CD14-positive monocyte (primary cell): Measurements from ENCODE around the gene MED20. TPM values are rescaled to one million over a fixed set of nuclear protein-coding genes. Genes with fewer than 3 reads are reported as not detected.

Experiments used
- DNase-seq, 3 donors: peaks; one replicate each; pipeline ENCODE4 v3.0.0-alpha.2; 2011 to 2022
- H2AFZ ChIP-seq: 2 replicates; pipeline ENCODE4 v1.6.0; 2012; ENCODE audit warnings: mild to moderate bottlenecking, low read depth, low read length, inconsistent platforms; ENCODE audit not compliant: insufficient read depth, poor library complexity, severe bottlenecking
- H3K27ac ChIP-seq, 2 donors: 1 replicate in 1 of 2; 2 replicates in 1 of 2; pipeline ENCODE4 v1.5.1; 2012 to 2013; ENCODE audit warnings: low read length in 2 of 2, control low read depth in 1 of 2, inconsistent platforms in 1 of 2, low read depth in 1 of 2, mild to moderate bottlenecking in 1 of 2
- H3K27me3 ChIP-seq, 2 donors: one replicate each; pipeline versions ENCODE4 v1.6.0 to v1.6.1; 2011 to 2013; ENCODE audit warnings: low read length in 2 of 2; ENCODE audit not compliant: control insufficient read depth in 2 of 2, insufficient read depth in 2 of 2
- H3K36me3 ChIP-seq, 2 donors: replicated peaks in 1 of 2; 1 replicate in 1 of 2; 2 replicates in 1 of 2; pipeline versions ENCODE4 v1.5.1 to v1.6.1; 2012 to 2013; ENCODE audit warnings: low read length in 2 of 2, control low read depth in 1 of 2, inconsistent platforms in 1 of 2, mild to moderate bottlenecking in 1 of 2; ENCODE audit not compliant: insufficient read depth in 2 of 2, control insufficient read depth in 1 of 2
- H3K4me1 ChIP-seq, 2 donors: 1 replicate in 1 of 2; 2 replicates in 1 of 2; pipeline versions ENCODE4 v1.5.1 to v1.6.1; 2012 to 2013; ENCODE audit warnings: low read length in 2 of 2, control low read depth in 1 of 2, inconsistent platforms in 1 of 2, mild to moderate bottlenecking in 1 of 2, moderate library complexity in 1 of 2; ENCODE audit not compliant: insufficient read depth in 2 of 2, control insufficient read depth in 1 of 2
- H3K4me2 ChIP-seq: replicated peaks from 2 replicates; pipeline ENCODE3; 2012; ENCODE audit warnings: low read length, moderate library complexity, mild to moderate bottlenecking; ENCODE audit not compliant: poor library complexity, severe bottlenecking; ENCODE audit errors: extremely low read depth
- H3K4me3 ChIP-seq, 3 experiments: fragments of 200-600 bp in 1 of 3; sonication (generic) in 1 of 3; replicated peaks in 1 of 3; 1 replicate in 2 of 3; 2 replicates in 1 of 3; pipeline ENCODE4 v1.5.1; 2011 to 2013; ENCODE audit warnings: low read length in 3 of 3, mild to moderate bottlenecking in 3 of 3, control low read depth in 2 of 3, low read depth in 2 of 3, inconsistent platforms in 1 of 3, moderate library complexity in 1 of 3
- H3K79me2 ChIP-seq: 2 replicates; pipeline ENCODE4 v1.6.0; 2012; ENCODE audit warnings: mild to moderate bottlenecking, control low read depth, inconsistent platforms, low read length, moderate library complexity; ENCODE audit not compliant: insufficient read depth
- H3K9ac ChIP-seq: 2 replicates; pipeline ENCODE4 v1.6.0; 2017; ENCODE audit warnings: low read length, mild to moderate bottlenecking; ENCODE audit not compliant: insufficient read depth, poor library complexity, severe bottlenecking
- H3K9me3 ChIP-seq, 2 donors: replicated peaks in 1 of 2; 1 replicate in 1 of 2; 2 replicates in 1 of 2; pipeline versions ENCODE4 v1.5.1 to v1.6.1; 2012 to 2013; ENCODE audit warnings: low read length in 2 of 2, control low read depth in 1 of 2; ENCODE audit not compliant: control insufficient read depth in 1 of 2, insufficient read depth in 1 of 2
- H4K20me1 ChIP-seq: 2 replicates; pipeline ENCODE4 v1.6.0; 2012; ENCODE audit warnings: mild to moderate bottlenecking, low read length, control low read depth, moderate library complexity; ENCODE audit not compliant: insufficient read depth
- H3K27ac Mint-ChIP-seq, 7 donors: one replicate each; pipeline ENCODE4 v1.8.0; 2020; ENCODE audit warnings: mild to moderate bottlenecking in 7 of 7, mixed read lengths in 7 of 7, moderate library complexity in 6 of 7, inconsistent platforms in 2 of 7
- H3K27me3 Mint-ChIP-seq, 3 donors: one replicate each; pipeline ENCODE4 v1.8.0; 2021 to 2022; ENCODE audit warnings: low read depth in 3 of 3, mild to moderate bottlenecking in 3 of 3, mixed read lengths in 3 of 3, moderate library complexity in 3 of 3, inconsistent platforms in 1 of 3
- H3K36me3 Mint-ChIP-seq, 2 donors: one replicate each; pipeline ENCODE4 v1.8.0; 2020; ENCODE audit warnings: mixed read lengths in 2 of 2, inconsistent platforms in 1 of 2, mild to moderate bottlenecking in 1 of 2
- H3K4me1 Mint-ChIP-seq: one replicate; pipeline ENCODE4 v1.8.0; 2020; ENCODE audit warnings: mild to moderate bottlenecking, mixed read lengths
- H3K4me3 Mint-ChIP-seq, 2 donors: one replicate each; pipeline ENCODE4 v1.8.0; 2020; ENCODE audit warnings: mild to moderate bottlenecking in 2 of 2, mixed read lengths in 2 of 2, moderate library complexity in 1 of 2
- H3K9me3 Mint-ChIP-seq, 7 donors: one replicate each; pipeline ENCODE4 v1.8.0; 2020 to 2022; ENCODE audit warnings: mixed read lengths in 7 of 7, mild to moderate bottlenecking in 6 of 7, moderate library complexity in 6 of 7, inconsistent platforms in 2 of 7
- CTCF ChIP-seq: fragments of 200-600 bp; IDR thresholded peaks from one replicate; pipeline ENCODE4 v1.8.0; 2022; ENCODE audit warnings: antibody characterized with exemption, mild to moderate bottlenecking
- WGBS: methylation state at CpG from one replicate; pipeline ENCODE4 v1.1.5; 2013; ENCODE audit warnings: missing lambda C conversion rate; ENCODE audit not compliant: insufficient coverage; 5-methylcytosine and 5-hydroxymethylcytosine counted together
- intact Hi-C, 2 donors: fragments of 100-400 bp; cut with micrococcal nuclease; formaldehyde crosslinking; loops; one replicate each; pipeline versions ENCODE4 v1.15.0 to v1.15.1; 2023
- polyA plus RNA-seq, 3 donors: library from polyadenylated mRNA; depleted of rRNA in 1 of 3; unstranded in 2 of 3; stranded (reverse) in 1 of 3; fragments of 300-500 nt in 2 of 3; fragments of >200 nt in 1 of 3; fragmentation: Illumina TruSeq in 2 of 3; gene quantifications; 1 replicate in 2 of 3; 2 replicates in 1 of 3; pipeline ENCODE4 v1.2.3, GENCODE V29; 2012 to 2021

Gene MED20
- polyA plus RNA-seq, 3 donors, result 6.3 to 16.2 (median 13.6) TPM

- Histone ChIP-seq H3K9ac (peak within 1 kb of the TSS; percentile 84), H3K9me3 (no peaks in the 10 kb centered on the region), H2AFZ (peak within 1 kb of the TSS; percentile 86), H3K4me1 (peaks cover 18 to 24% of the 10 kb centered on the region in 2 donors), H3K79me2 (no peaks in the 10 kb centered on the region), H3K4me3 (peak within 1 kb of the TSS; percentile 85 to 95 (median 87)), H3K27ac (peak within 1 kb of the TSS; percentile 89 to 95), H4K20me1 (no peaks in the 10 kb centered on the region), H3K27me3 (peaks cover 2 to 5% of the 10 kb centered on the region in 2 donors), H3K4me2 (peak within 1 kb of the TSS; percentile 84), H3K36me3 (peaks cover 2 to 7% of the 10 kb centered on the region in 2 donors)
- no peak for TF ChIP-seq CTCF
- WGBS, result 0% methylated on average over 35 of the region's 55 CpGs
- no peaks in the 10 kb centered on the region for H3K27me3 Mint-ChIP-seq
- H3K4me3 Mint-ChIP-seq, result peak within 1 kb of the TSS in 1 of 2 donors; percentile 94
- no peaks in the 10 kb centered on the region for H3K9me3 Mint-ChIP-seq
- peaks cover 3% of the 10 kb centered on the region in 2 donors for H3K36me3 Mint-ChIP-seq
- DNase-seq, result peak; percentile 85 to 96 (median 86)
- peaks cover 13% of the 10 kb centered on the region for H3K4me1 Mint-ChIP-seq
- peak within 1 kb of the TSS in 6 of 7 donors; percentile 90 to 97 (median 94) for H3K27ac Mint-ChIP-seq
- intact Hi-C loops, result loop anchor here (5.0 to 10.0 kb wide), 3 partner anchors 108 to 171 kb away; partner anchors contain the start of genes TOMM6 (in 2 of the 2) and PRICKLE4 (in 1 of the 2)
Observed at GRCh38 chr6:41895300-41896233, 25.4 kb downstream of the MED20 start, which contains the start of gene USP49. TSS of gene USP49 (minus strand) at chr6:41895375. CDS start at chr6:41806983, 88,392 bp downstream.
